Measurements from ENCODE around the gene BRCA2.

The BRCA2 gene

DNA sequence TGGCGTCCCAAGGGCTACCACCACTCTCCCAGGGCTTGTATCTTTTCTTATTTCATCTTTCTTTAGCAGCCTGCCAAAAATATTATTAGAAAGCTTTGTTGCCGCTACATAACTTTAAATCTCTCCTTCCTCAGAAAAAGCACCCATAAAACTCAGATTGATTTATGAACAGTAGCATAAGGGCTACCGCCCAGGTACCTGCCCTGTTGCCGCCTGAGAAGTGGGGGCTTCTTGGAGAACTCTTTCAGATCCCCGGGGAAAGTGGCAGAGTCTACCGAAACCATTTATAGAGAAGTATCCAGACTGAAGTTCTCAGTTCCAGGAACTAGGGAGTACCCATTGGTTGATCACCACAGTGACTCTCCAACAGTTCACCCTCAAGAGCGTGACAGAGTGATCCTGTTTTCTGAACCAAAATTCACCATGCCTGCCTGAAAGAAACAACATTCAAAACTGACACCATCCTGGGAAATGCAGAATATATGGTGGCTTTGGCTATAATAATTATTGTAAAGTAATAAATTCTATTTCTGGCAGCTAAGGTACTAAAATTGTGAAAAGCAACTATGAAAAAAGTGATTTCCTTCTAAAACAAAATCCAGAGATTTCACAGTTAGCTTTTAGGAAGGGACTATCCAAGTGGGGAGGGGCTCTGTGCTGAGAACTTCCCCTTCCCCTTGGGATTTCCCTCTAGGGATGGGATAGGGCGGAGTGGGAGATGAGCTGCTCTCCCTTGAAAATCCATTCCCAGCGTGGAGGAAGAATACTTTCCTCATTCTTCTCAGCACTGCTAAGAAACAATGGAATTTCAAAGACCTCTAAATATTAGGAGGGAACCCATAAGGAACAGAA, 113.5 kb downstream of the BRCA2 start:
- DNase-seq, result no peak

DNA sequence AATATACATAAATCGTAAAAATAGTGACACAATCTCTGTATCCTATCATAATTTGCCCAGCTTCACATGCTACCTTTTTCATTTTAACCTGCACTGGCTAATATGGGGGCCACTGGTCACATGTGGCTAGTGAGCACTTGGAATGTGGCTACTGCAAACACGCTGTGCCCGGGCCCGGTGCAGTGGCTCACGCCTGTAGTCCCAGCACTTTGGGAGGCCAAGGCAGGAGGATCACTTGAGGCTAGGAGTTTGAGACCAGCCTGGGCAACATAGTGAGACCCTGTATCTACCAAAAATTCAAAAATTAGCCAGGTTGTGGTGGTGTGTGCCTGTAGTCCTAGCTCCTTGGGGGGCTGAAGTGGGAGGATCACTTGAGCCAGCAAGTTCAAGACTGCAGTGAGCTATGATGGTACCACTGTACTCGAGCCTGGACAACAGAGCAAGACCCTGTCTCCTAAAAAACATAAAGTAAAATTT, 114.2 kb downstream of the BRCA2 start:
- no peak for DNase-seq

DNA sequence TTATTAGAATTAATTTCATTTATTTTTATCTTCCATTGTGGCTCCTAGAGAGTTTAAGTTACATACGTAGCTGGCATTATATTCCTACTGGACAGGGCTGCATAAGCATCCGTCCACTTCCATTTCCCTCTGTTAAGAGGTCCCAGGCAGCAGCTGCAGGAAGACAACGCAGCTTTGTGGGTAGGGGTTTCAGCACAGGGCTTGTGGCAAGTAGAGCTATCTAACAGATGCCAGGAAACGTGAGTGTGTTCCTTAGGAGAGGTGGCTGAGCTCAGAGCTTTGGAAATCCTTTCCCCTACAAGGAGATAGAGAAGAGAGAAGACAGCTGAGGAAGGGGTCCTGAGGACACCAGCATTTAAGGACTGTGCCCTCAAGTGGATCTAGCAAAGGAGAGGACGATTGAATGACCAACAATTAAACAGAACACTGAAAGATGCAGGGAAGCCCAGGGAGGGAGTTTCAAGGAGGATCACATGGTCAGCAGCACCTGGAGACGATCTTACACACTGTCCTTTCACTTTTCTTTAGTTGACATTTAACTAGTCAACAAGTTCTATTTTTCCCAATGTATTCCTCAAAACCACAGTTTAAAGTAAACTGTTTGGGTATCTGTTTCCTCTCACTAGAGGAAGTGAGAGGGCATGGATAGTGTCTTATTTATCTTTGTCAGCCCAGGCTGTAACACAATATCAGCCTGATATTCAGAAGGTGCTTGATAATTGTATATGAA, 114.9 kb downstream of the BRCA2 start:
- no peak for DNase-seq

DNA sequence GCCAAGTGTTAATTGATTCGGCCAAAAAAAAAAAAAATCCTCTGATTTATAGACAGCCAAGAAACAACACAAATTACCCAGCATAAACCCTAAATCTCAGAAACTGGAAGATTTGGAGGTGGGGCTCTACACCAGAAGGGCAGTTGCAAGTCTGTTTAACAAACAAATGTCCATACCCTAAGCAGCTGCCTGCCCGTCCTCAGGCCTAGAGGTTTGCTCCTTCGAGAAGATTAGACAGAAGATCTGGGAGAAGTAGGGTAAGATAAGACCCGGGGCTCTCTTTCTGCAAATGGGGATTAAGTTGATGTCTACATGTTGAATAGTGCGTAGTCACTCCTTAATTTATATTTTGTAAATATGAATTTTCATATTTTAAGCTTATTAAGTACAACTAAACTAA, 116.1 kb downstream of the BRCA2 start:
- no peak for DNase-seq

DNA sequence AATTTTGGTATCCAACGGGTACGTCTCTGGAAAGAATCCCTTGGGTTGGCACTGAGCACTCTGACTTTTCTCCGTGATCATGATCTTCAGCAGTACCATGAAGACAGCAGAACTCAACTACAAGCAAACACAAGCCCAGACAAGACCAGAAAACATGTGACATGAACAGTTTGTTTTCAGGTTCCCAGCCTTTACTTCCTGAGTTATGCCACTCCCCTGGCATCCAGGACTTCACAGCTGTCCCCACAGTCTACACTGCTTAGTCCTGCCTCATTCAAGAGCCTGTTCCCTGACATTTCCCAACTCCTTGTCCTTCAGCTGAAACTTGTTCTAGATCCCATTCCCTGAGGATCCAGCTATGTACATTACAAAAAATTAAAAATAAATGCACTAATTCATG, 117.5 kb downstream of the BRCA2 start:
- DNase-seq, result no peak

DNA sequence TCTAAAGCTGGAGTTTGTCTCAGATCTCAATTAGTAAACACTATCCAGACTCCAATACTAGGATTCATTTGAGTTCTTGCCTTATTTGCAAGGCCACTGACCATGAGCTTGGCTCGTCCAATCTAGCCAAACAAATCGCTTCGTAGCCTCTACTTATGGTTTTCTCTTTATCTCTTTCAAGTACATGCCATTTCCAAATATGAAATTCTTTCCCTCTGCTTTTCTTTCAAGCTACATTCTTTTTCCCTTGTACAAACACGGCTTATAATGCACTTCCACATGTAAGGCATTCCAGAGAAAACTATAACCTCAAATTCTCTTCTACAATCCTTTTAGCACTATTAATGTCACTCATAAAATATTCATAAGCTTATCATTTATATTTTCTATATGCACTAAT, 123.6 kb downstream of the BRCA2 start:
- no peak for DNase-seq

DNA sequence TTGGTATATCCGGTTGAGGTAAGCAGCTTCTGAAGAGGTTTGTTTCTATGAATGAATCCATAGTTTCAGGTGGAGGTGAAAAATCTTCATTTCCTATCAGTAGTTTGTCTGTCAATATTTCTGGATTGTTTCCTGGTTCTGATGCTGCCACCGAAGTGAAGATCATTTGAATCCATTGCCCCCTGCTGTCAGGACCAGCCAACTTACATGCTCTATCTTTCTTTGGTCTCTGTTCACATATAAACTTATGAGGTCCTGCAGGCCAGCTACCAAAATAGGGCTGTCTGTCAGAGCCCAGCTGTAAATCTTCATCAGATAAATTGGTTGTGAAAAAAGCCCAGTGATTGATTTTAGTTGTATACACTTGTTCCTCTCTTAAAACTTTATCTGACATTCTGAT, 127.8 kb downstream of the BRCA2 start:
- no peak for DNase-seq

DNA sequence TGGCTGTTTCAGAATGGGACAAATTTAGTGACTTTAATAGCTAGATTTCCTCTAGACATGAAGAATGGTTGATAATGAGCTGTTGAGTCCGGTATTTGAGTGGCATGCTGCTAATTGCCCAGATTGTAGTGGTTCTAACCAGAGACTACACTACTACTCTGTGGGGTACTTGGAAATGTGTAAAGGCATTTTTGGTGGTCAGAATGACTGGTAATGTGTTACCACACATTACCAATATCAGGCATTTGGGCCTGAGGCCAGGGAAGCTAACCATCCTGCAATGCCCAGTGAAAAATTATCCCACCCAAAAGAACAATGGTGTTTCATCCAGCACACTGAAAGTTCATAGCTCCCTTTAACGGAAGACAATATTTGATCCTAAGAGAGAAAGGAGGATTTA, 130.2 kb downstream of the BRCA2 start:
- no peak for DNase-seq

DNA sequence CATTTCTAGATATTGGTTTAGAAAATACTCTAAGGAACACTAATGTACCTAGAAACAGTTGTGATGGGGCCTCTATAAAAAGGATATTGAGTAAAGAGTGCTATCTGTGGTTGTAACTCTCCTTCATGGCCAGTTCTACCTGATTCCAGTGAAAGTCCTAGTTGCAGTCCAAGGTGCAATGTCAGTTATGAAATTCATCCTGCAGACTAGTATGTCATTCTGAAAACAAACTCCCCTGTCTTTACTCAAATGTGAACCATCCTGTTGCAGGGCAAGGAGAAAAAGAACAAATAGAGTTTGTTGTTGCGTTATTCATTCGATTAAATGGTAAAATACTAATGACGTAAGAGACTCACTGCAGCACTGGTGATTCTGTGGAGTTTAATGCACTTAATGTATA, 130.9 kb downstream of the BRCA2 start:
- DNase-seq, result no peak

DNA sequence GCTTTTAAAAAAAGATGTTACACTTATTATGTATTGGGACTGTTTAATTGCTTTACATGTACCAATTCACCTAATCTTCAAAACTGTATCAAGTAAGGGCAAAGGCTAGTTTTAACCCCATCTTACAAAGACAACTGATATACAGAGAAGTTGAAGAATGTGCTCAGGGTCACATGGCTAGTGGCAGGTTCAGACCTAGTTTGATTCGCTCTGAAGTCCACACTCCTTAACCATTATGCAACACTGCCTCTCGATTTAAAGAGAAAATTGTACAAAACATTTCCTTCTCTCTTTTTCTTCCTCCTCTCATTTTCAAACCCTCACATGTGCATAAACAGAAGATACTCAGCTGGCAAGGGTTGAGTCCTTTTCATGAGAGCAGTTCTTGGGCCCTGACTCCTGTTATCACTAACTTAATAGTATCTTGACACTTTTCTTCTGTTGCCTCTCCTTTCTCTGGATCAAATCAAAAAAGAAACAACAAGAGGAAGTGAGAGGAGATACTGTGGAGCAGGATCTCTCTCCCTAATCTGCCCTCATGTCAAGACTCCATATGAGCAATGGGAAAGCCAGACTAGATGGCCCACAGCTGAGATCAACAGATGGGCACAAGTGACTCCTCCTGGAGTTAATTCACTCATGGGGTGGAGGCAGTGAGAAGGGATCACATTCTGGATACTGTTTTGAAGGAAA, 131.6 kb downstream of the BRCA2 start:
- no peak for DNase-seq

DNA sequence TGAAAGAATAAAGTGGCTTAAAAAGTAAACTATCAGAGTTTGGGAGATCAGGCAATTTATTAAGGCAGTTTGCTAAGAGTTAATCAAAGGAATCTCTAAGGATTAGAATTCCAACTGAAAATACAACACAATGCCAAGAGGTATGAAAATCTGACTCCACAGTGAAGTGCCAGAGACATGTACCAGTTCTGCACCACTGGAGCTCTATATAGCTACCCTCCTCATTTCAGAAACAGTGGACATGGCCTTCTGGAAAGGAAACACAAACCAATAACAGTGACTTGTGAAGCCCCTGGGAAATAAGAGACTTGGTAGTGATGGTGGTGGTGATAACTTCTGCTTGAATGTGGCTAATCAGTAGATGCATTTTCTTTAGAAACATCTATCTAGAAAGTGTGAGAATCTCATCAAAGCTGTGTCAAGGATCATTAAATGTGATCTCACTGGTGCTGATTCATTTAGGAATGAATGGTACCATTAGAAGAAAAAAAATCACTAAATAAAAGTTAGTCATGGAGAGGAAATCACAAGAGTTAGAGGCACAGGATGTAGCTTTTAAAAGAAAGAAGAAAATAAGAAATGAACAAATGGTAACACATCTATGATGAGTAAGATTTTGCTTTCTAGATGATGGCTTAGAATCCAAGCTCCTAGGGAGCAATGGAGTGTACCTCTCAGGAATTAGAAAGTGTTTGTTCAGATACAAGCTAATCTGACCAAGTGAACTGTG, 132.8 kb downstream of the BRCA2 start:
- DNase-seq, result no peak

DNA sequence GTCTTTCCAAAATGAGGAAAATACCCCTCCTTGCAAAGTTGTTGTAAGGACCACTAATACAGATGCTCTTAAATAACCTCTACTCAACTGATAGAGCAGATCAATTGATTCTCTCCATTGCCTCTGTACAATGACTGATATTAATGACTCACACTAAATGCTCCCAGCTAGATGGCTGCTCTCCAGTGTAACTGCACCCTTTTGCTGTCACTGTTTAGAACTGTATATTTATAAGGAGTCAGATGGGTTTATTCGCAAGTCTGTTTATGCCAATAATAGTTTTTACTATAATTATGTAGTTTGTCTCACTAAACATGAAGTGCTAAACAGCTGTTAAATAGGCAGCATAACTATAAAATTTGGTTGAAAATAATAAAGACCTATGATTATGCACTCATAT, 133.7 kb downstream of the BRCA2 start:
- no peak for DNase-seq

Measured in right hindlimb (tissue), 1 donor.